Neural progenitor cell (in vitro differentiated cells): Measurements from ENCODE around the gene CCDC179.

Experiments
- EZH2 ChIP-seq: fragments of 200-600 bp; sonication (generic); IDR thresholded peaks from 2 replicates; pipeline ENCODE4 v1.6.1; 2017; ENCODE audit warnings: antibody characterized with exemption, mild to moderate bottlenecking, moderate library complexity
- EZH2phosphoT487 ChIP-seq: fragments of 200-600 bp; sonication (generic); IDR thresholded peaks from 2 replicates; pipeline ENCODE4 v1.6.1; 2017; ENCODE audit warnings: antibody characterized with exemption
- TF ChIP-seq, protein P1 (sequence below): fragments of 200-600 bp; sonication (generic); IDR thresholded peaks from 2 replicates; pipeline ENCODE4 v1.5.1; 2017; ENCODE audit warnings: antibody characterized with exemption, mild to moderate bottlenecking

DNA sequence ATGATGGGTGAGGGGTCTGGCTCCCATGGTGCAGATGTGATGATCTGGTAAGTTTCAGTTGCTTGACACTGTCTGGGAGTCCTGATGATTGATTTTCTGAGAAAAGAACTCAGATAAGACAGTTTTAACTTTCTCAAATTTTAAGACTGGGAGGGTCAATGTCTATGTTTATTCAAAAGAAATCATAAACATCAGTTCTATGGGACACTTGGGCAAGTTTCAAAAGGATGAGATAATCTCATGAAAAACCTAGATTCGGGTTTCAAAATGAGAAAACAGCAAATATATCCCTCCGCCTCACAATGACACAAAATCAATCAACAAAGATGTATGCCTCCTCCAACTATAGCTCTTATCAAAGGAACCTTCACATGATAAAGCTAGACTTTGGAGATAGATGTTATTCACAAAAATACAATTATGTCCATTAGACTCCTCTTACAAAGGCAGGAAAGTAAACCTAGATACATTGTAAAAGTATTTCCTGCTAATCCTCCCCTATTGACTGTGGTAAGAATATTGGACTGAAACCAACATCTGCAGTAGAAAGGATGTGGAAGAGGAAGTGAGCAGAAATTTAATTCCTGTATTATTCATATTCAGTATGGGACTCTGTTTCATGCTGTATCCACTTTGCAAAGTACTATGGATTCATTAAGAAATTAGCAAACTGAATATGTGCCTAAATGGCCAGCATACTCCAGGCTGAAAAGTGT lies 52.3 kb downstream of the CCDC179 start:
- TF ChIP-seq, protein P1, sequence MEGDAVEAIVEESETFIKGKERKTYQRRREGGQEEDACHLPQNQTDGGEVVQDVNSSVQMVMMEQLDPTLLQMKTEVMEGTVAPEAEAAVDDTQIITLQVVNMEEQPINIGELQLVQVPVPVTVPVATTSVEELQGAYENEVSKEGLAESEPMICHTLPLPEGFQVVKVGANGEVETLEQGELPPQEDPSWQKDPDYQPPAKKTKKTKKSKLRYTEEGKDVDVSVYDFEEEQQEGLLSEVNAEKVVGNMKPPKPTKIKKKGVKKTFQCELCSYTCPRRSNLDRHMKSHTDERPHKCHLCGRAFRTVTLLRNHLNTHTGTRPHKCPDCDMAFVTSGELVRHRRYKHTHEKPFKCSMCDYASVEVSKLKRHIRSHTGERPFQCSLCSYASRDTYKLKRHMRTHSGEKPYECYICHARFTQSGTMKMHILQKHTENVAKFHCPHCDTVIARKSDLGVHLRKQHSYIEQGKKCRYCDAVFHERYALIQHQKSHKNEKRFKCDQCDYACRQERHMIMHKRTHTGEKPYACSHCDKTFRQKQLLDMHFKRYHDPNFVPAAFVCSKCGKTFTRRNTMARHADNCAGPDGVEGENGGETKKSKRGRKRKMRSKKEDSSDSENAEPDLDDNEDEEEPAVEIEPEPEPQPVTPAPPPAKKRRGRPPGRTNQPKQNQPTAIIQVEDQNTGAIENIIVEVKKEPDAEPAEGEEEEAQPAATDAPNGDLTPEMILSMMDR, result no peak
- TF ChIP-seq EZH2phosphoT487 (no peak), EZH2 (no peak)
